C1 segment of cervical spinal cord (tissue), 14 donors: ENCODE data around the gene SLC15A2.
"Not testable (repeated sequence)": the region's sequence is repeated elsewhere in the genome, so short reads cannot be mapped to it uniquely, and the experiment has no call there.

Source experiments
- DNase-seq, 14 donors: peaks; one replicate each; lab custom pipeline; 2025; lab: John Stamatoyannopoulos, UW

The SLC15A2 gene, protein sequence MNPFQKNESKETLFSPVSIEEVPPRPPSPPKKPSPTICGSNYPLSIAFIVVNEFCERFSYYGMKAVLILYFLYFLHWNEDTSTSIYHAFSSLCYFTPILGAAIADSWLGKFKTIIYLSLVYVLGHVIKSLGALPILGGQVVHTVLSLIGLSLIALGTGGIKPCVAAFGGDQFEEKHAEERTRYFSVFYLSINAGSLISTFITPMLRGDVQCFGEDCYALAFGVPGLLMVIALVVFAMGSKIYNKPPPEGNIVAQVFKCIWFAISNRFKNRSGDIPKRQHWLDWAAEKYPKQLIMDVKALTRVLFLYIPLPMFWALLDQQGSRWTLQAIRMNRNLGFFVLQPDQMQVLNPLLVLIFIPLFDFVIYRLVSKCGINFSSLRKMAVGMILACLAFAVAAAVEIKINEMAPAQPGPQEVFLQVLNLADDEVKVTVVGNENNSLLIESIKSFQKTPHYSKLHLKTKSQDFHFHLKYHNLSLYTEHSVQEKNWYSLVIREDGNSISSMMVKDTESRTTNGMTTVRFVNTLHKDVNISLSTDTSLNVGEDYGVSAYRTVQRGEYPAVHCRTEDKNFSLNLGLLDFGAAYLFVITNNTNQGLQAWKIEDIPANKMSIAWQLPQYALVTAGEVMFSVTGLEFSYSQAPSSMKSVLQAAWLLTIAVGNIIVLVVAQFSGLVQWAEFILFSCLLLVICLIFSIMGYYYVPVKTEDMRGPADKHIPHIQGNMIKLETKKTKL

DNA sequence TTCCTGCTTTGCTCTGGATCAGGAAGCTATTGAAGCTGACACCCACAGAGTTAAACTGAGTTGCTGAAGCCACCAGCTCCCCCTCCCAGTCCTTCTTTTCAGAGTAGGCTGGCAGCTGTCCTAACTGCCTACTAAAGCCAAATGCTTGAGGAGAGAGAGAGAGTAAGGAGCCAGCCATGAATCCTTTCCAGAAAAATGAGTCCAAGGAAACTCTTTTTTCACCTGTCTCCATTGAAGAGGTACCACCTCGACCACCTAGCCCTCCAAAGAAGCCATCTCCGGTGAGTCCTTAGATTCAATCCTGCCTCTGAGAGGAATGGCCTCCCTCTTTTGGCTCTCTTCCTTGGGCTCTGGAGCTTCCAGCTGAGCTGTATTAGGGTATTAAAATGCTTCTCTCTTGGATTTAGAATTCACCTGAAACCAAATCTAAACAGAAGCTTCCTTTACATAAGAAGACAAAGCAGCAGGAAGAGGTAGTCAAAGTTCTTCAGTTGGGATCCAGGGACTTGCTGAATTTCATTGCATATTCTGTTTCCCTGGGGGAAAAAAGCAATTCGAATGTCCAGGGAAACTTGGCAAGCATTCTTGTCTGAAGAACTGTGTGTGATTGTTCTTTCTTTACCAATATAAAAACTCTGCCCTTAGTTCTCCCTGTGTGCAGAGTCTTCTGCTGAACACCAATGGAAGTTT, at the start of gene SLC15A2:
SLC15A2 (plus strand) TSS at position 101 of the 690 bp plus-strand sequence; CDS start at position 177, 76 bp downstream.
- DNase-seq, result peak in 8 of 14 donors; percentile 5 to 38 (median 18)

DNA sequence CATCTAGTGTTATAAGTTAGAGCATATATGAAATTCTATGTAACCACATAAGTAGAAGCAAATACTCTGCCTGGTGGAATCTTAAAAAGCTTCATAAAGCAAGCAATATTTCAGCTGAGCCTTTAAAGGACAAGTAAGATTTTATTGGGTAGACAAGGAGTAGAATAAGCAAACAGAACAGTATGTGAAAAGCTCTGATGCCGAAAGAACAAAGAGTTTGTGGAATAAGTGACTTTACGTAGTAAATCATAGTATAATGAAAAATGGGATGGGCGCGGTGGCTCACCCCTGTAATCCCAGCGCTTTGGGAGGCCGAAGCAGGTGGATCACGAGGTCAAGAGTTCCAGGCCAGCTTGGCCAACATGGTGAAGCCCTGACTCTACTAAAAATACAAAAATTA, 49.3 kb upstream of the SLC15A2 start:
- DNase-seq, result no peak

DNA sequence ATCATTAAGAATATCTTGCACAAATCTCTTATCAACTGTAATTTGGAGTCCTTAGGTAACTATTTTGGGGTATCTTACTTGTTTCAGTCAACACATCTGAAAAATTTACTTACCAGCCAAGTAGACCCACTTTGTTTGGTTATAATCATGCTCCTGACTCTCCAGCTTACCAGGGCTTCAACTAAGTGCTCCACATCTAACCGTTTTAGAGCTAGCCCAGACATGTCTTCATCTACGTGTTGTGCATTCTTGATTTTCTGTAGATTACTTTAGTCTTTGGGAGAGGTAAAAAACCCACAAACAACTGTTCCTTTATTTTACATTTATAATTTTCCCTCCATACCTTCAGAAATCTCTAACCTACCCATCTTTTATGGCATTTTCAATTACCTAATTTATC, 41.9 kb upstream of the SLC15A2 start:
- no peak for DNase-seq

DNA sequence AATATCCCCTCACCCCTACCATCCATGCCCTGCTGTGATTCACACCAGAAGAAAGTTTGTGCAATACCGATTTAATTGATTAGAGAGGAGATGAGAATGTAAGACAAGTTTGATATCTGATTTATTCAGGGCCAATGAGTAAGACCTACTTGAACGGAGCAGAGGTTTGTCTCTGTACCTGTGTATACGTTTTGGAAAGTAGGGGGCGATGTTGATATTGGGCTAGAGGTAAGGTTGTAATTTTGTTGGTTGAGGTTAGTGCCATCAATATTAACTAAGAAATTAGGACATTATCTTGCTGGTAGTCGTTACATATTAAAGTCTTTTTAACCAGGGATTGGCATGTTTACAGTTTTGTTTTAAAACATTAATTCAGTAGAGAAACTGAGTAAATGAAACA, 38.6 kb upstream of the SLC15A2 start:
- DNase-seq, result no peak

DNA sequence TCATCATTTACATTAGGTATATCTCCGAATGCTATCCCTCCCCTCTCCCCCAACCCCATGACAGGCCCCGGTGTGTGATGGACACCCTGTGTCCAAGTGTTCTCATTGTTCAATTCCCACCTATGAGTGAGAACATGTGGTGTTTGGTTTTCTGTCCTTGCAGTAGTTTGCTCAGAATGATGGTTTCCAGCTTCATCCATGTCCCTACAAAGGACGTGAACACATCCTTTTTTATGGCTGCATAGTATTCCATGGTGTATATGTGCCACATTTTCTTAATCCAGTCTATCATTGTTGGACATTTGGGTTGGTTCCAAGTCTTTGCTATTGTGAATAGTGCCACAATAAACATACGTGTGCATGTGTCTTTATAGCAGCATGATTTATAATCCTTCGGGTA, 36.4 kb upstream of the SLC15A2 start:
- DNase-seq, result not testable (repeated sequence)

DNA sequence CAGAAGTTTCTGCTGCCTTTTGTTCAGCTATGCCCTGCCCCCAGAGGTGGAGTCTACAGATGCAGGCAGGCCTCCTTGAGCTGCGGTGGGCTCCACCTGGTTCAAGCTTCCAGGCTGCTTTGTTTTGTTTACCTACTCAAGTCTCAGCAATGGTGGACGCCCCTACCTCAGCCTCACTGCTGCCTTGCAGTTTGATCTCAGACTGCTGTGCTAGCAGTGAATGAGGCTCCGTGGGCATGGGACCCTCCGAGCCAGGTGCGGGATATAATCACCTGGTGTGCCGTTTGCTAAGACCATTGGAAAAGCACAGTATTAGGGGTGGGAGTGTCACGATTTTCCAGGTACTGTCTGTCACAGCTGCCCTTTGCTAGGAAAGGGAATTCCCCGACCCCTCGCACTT, 31.0 kb upstream of the SLC15A2 start:
- DNase-seq, result not testable (repeated sequence)

DNA sequence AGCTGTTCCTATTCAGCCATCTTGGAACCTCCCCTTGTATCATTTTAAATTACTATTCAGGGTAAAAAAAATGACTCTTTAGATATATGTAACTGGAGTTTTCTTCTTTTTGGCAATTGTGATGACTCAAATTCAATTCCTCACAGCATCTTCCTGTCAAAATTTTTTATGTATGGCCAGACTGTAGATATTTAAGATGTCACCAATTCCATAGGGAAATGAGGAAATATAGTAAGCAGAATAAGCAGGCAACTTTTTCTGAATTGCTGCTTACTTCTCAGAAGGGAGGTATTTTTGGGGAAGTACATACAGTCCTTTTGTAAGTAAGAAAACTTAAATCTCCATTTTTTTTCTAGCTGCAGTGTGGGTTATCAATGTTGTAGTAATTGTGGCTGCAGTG, 30.4 kb upstream of the SLC15A2 start:
- DNase-seq, result no peak

DNA sequence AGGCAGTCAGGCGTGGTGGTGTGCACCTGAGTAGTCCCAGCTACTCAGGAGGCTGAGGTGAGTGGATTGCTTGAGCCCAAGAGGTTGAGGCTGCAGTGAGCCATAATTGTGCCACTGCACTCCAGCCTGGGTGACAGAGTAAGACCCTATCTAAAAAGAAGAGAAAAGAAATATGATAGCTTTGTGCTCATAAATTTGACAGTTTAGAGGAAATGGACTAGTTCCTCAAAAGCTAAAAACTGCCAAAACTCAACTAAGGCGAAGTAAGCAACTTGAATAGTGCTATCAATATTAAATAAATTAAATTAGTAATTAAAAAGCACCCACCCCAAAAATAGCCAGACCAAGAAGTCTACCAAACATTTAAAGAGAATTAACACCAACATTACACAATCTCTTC, 24.5 kb upstream of the SLC15A2 start:
- no peak for DNase-seq

DNA sequence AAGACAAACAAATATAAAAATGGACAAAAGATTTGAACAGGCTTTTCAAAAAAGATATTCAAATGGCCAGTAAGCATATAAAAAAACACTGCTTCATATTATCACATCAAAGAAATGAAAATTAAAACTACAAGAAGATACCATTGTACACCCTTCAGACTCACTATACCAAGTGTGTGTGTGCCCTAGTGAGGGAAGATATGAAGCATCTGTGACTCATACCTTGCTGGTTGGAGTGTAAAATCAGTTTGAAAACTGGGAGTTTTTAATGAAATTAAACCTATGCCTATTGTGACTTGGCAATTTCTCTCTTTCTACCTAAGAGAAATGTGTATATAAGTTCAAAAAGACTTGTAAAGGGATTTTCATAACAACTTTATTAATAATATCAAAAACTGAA, 23.5 kb upstream of the SLC15A2 start:
- no peak for DNase-seq

DNA sequence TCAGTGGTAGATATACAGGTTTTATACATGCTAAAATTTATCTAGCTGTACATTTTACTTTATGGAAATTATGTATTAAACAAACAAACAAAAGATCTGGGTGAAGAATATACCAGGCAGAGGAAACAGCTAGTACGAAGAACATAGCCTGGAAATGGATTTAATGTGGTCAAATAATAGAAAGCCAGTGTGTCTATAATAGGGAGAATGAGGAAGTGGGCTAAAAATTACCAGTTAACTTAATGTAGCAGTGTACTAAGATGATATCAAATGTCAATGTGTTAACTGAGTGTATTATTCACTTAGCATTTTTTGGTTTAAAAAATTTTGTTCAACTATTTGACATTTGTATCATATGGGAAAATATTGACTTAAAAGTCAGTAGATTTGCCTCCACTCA, 22.8 kb upstream of the SLC15A2 start:
- no peak for DNase-seq

DNA sequence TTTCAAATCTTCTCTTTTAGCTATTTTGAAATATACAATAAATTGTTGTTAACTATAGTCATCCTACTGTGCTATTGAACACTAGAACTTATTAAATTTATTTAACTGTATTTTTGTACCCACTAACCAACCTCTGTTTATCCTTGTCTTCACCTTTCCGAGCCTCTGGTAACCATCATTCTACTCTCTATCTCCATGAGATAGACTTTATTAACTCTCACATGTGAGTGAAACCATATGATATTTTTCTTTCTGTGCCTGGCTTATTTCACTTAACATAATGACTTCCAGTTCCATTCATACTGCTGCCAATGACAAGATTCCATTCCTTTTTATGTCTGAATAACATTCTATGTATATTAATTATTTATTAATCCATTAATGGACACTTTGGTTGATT, 15.8 kb upstream of the SLC15A2 start:
- no peak for DNase-seq

DNA sequence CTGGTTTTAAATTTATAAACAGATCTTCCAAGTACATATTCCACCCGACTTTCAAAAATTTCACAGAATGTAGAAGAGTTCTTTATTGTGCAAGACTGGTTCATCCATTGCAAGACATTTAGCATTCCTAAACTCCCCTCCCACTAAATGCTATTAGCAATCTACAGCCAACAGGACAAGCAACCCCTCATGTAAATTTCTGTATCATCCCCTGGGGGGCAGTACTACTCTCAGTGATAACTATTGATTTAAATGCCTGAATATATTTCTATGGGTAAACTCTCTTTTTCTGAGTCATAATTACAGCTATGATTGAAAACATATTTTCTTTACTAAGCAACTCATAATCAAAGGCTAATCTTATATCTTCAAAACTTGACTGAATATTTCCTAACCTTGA, 10.7 kb upstream of the SLC15A2 start:
- DNase-seq, result no peak

DNA sequence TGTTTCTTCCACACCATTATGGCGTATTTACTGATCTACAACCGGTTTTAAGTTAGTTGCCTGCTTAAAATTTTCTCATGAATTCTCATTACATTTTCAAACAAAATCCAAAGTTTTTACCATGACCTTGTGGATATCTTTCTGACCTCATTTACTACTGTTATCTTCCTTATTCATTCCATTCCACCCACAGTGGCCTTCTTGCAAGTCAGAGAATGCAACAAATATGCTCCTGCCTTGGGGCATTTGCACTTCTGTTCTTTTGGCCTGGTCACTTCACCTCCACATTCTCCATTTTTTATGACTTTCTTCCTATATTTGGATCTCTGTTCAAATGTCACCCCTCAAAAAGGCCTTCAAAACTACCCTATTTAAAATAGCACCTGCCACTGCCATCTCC, 8.8 kb upstream of the SLC15A2 start:
- no peak for DNase-seq

DNA sequence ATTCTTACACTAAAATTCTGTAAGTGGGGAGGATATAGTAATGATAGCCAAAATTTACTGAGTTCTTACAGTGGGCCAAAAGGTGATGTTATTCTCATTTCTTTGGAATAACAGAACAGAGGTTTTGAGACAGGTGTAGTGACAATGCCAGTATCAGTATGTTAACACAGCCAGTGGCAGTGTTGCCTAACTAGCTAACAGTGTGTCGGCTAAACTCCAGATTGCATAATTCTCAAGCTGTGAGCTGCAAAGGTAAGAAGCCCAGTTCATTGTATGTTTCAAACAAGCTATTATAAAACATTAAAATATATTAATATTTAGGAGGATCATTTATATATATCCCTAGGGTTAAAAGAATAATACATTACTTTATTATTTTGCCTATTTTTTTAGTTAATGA, 920 bp downstream of the SLC15A2 start:
- no peak for DNase-seq

DNA sequence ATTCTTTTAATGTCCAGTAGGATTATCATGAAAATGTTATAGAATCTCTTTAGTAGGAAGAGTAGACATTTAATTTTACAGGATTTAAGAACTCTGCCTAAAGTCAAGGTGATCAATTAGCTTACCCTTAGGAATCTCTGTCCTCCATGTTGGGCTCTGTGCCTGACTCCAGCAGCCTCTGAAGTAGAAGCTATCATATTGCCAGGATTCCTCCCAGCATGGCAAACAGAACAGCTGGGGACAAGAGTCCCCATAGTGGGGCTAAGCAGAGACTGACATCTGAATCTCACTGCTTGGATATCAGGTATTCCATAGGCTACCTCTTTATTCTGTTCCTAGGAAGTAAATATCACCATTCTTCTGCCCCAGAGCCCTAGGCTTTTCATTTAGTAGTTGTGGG, 1.5 kb downstream of the SLC15A2 start:
- DNase-seq, result no peak

DNA sequence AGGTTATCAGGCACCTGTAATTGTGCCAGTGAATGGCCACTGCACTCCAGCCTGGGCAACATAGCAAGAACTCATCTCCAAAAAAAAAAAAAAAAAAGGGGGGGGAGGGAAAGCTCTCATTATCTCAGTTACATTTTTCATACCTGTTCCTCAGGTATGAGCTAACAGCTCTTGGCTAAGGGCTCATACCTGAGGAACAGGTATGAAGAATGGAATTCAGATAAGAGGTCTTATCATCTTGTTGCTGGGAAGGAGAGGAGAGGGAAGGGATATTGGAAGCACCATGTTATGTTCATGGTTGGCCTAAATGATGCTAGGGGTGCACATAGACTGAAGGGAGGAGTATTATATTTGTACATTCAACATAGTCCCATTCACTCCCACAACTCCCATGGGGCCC, 2.6 kb downstream of the SLC15A2 start:
- no peak for DNase-seq

DNA sequence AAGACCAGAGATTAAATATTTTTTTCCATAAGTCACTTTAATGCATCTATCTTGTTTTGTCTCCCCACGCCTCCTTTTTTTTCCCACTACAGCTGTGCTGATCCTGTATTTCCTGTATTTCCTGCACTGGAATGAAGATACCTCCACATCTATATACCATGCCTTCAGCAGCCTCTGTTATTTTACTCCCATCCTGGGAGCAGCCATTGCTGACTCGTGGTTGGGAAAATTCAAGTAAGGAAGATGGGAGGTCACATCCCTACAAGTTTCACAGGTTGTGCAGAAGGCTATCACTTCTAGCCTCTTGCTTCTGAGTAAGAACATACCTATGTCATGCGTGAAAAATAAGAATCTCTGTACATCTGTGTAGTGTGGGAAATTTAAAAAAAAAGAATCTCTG, 3.1 kb downstream of the SLC15A2 start:
- no peak for DNase-seq

DNA sequence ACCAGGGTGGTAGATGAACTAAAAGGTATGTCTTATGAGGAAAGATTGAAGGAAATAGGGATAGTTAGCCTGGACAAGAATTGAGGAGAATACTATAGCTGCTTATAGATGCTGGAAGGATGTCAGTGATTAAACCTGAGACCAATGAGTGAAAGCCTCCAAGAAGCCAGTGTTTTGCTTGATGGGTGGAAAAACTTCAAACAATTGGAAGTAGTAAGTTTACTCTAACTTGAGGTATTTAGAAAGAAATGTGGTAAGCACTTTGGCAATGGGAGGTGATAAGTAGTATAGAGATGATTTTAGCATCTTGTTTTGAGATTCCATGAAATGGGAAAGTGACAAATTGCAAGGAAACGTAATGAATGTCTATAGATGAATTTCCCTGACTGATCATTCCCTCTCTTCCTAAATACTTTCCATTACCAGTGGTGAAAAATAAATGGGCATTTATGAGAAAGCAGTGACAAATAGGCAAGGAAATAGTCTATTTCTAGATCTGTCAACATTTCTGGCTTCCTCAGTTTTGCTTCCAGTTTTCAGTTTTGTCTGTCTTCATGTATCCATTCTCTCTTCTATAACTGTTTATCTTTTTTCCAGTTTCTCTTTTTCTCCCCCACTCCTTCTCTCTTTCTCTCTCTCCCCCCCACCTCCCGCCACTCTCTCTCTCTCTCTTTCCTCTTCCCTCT, 19.2 kb downstream of the SLC15A2 start:
- DNase-seq, result no peak

DNA sequence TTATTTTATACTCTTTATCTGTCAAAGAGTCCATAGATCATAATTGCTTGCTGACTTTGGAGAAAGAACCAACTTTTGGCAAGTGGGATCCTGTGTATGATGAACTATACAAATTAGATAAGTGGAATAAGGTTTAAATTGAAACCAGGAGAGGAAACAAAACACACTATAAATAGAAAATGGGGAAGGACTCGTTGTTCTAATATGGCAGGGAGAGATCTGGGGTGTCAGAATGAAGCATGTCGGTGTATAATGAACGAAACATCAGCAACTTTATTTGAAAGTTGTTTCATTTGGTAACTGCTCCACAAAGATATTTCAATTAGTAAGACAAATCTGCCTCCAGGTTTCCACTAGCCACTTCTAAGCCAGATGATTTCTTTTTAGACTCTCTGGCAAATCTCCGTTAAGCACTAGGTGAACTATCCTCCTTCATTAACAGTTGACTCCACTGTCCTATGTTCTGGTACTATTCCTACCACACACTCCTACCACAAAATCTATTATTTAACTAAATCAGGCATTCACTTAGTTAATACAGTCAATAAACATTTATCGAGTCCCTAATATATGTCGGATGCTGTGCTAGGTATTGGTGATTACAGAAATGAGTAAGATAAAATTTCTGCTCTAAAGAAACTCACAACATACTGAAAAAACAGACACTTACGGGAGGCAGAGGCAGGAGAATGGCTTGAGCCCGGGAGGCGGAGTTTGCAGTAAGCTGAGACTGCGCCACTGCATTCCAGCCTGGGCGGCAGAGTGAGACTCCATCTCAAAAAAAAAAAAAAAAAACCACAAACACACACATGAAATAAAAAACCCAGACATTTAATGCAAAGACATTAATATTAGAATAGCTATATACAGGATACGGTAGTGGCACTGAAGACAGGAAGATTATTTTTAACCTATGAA, 20.1 kb downstream of the SLC15A2 start:
- no peak for DNase-seq

DNA sequence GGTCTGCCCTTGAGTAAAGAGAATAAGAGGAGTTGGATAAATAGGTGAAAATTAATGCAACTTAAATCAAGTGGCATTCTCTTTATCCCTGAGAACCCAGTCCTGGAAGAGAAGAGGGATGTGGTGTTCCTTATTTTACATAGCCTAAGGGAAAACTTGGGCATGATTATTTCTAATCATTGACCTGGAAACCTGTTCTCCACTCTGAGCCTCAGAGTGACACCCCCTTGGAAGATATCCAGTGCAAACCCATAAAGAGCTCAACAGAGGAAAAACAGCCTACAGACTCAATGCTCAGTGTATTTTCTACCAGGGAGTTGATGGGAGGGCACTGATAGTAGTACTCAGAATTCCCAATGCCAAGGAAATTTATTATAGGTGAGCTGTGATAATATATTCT, 22.0 kb downstream of the SLC15A2 start:
- DNase-seq, result peak in 1 of 14 donors; percentile 1
